HepG2 (cell line): ENCODE measurements around the gene NARS2. TPM values are rescaled to one million over a fixed set of nuclear protein-coding genes. Genes with fewer than 3 reads are reported as not detected.

Source experiments
- ATAC-seq: fragments of 200-7000 bp; cut with Tn5 transposase; 3 replicates; pipeline ENCODE4 v1.9.1; 2020; ENCODE audit warnings: mild to moderate bottlenecking, moderate library complexity
- BruUV-seq: library from RNA; stranded (reverse); fragments of 400-500 nt; replicated peaks from 2 replicates; lab custom pipeline; 2021; lab: Mats Ljungman, UMichigan
- CTCF ChIA-PET: fragments of 300-600 bp; formaldehyde crosslinking; extraction: SDS; loops from one replicate; lab custom pipeline; 2021; ENCODE audit warnings: low total read pairs, inconsistent platforms, low intra/inter-chr PET ratio; lab: Yijun Ruan, JAX
- POLR2A ChIA-PET: fragments of 350-600 bp; sonication (Branson Sonifier 250); formaldehyde crosslinking; loops from one replicate; lab custom pipeline; 2020; ENCODE audit warnings: antibody characterized with exemption, inconsistent platforms; lab: Yijun Ruan, JAX
- DNase-seq: peaks from one replicate; pipeline ENCODE4 v3.0.0-alpha.2; 2015; ENCODE audit warnings: low spot score
- FAIRE-seq: peaks from 3 replicates; lab custom pipeline; 2011; peaks lifted over from hg19 to GRCh38; lab: Jason Lieb, UNC
- H2AFZ ChIP-seq: one replicate; pipeline ENCODE4 v1.6.1; 2011; ENCODE audit warnings: low read length, inconsistent platforms
- H3K27ac ChIP-seq: fragments of 300-600 bp; 3 replicates; pipeline ENCODE4 v1.8.0; 2011; ENCODE audit warnings: mixed run types, mild to moderate bottlenecking, mixed read lengths, low read length, inconsistent platforms; ENCODE audit not compliant: insufficient read depth; ENCODE audit errors: extremely low read length
- H3K27me3 ChIP-seq, 2 experiments: fragments of 200-600 bp in 1 of 2; 2 replicates in 1 of 2; 3 replicates in 1 of 2; pipeline versions ENCODE4 v1.6.0 to v1.8.0; 2011; ENCODE audit warnings: low read length in 2 of 2, mild to moderate bottlenecking in 2 of 2, moderate library complexity in 2 of 2, inconsistent platforms in 1 of 2; ENCODE audit not compliant: insufficient read depth in 2 of 2, control insufficient read depth in 1 of 2
- H3K36me3 ChIP-seq, 2 experiments: fragments of 200-600 bp in 1 of 2; replicated peaks in 1 of 2; 2 replicates in 1 of 2; 3 replicates in 1 of 2; pipeline versions ENCODE4 v1.5.1 to v1.8.0; 2011; ENCODE audit warnings: low read length in 2 of 2, inconsistent platforms in 1 of 2; ENCODE audit not compliant: insufficient read depth in 2 of 2, control insufficient read depth in 1 of 2
- H3K4me1 ChIP-seq: 2 replicates; pipeline ENCODE4 v1.5.1; 2012; ENCODE audit warnings: low read length, inconsistent platforms; ENCODE audit not compliant: insufficient read depth
- H3K4me2 ChIP-seq: 2 replicates; pipeline ENCODE4 v1.6.0; 2011; ENCODE audit warnings: low read depth, low read length, inconsistent platforms
- H3K4me3 ChIP-seq, 3 experiments: fragments of 200-600 bp in 1 of 3; sonication (generic), shearing (Covaris generic) in 1 of 3; replicated peaks in 1 of 3; 2 replicates each; pipeline ENCODE4 v1.5.1; 2011 to 2016; ENCODE audit warnings: low read length in 3 of 3, inconsistent platforms in 2 of 3, low read depth in 2 of 3, mild to moderate bottlenecking in 2 of 3, control low read depth in 1 of 3, mixed read lengths in 1 of 3; ENCODE audit not compliant: insufficient read depth in 1 of 3
- H3K79me2 ChIP-seq: one replicate; pipeline ENCODE4 v1.6.1; 2011; ENCODE audit warnings: low read length, inconsistent platforms; ENCODE audit not compliant: insufficient read depth
- H3K9ac ChIP-seq: 2 replicates; pipeline ENCODE4 v1.6.0; 2011; ENCODE audit warnings: mild to moderate bottlenecking, low read depth, low read length, inconsistent platforms; ENCODE audit not compliant: insufficient read depth
- H3K9me3 ChIP-seq: 2 replicates; pipeline ENCODE4 v1.5.1; 2012; ENCODE audit warnings: mild to moderate bottlenecking, low read length
- H4K20me1 ChIP-seq: 2 replicates; pipeline ENCODE4 v1.6.0; 2011; ENCODE audit warnings: inconsistent platforms, mild to moderate bottlenecking, low read length, moderate library complexity; ENCODE audit not compliant: insufficient read depth
- GATAD1 ChIP-seq: IDR thresholded peaks from 2 replicates; pipeline ENCODE4 v1.6.1; 2016; ENCODE audit warnings: missing genetic modification reagents, missing compliant biosample characterization
- MTA3 ChIP-seq: sonication (generic); formaldehyde crosslinking; IDR thresholded peaks from 2 replicates; pipeline ENCODE4 v1.4.0; 2020; ENCODE audit warnings: missing genetic modification reagents
- MYC ChIP-seq: sonication (generic); formaldehyde crosslinking; IDR thresholded peaks from 2 replicates; pipeline ENCODE4 v1.9.0; 2021; ENCODE audit warnings: missing genetic modification reagents, borderline replicate concordance
- NR2C2 ChIP-seq: sonication (generic); formaldehyde crosslinking; IDR thresholded peaks from 2 replicates; pipeline ENCODE4 v1.4.0; 2020; ENCODE audit warnings: missing genetic modification reagents, mild to moderate bottlenecking, moderate library complexity, borderline replicate concordance
- PRDM10 ChIP-seq: sonication (generic); formaldehyde crosslinking; IDR thresholded peaks from 2 replicates; pipeline ENCODE4 v1.4.0; 2020; ENCODE audit warnings: low read depth, missing genetic modification reagents
- WIZ ChIP-seq: sonication (generic); formaldehyde crosslinking; IDR thresholded peaks from 2 replicates; pipeline ENCODE4 v1.5.1; 2020; ENCODE audit warnings: mild to moderate bottlenecking, missing genetic modification reagents
- ZBTB3 ChIP-seq: sonication (generic); formaldehyde crosslinking; IDR thresholded peaks from 2 replicates; pipeline ENCODE4 v1.4.0; 2020; ENCODE audit warnings: low read depth, mild to moderate bottlenecking, moderate library complexity, missing genetic modification reagents, borderline replicate concordance
- ZBTB33 ChIP-seq: sonication (generic); formaldehyde crosslinking; IDR thresholded peaks from 2 replicates; pipeline ENCODE4 v1.4.0; 2020; ENCODE audit warnings: missing genetic modification reagents
- ZFP37 ChIP-seq: sonication (generic); formaldehyde crosslinking; IDR thresholded peaks from 2 replicates; pipeline ENCODE4 v1.4.0; 2020; ENCODE audit warnings: missing genetic modification reagents, borderline replicate concordance
- ZNF225 ChIP-seq: sonication (generic); formaldehyde crosslinking; IDR thresholded peaks from 2 replicates; pipeline ENCODE4 v1.4.0; 2020; ENCODE audit warnings: mild to moderate bottlenecking, missing genetic modification reagents
- ZNF264 ChIP-seq: sonication (generic); formaldehyde crosslinking; IDR thresholded peaks from 2 replicates; pipeline ENCODE4 v1.4.0; 2020; ENCODE audit warnings: missing genetic modification reagents
- ZNF619 ChIP-seq: sonication (generic); formaldehyde crosslinking; IDR thresholded peaks from 2 replicates; pipeline ENCODE4 v1.4.0; 2020; ENCODE audit warnings: mild to moderate bottlenecking, missing genetic modification reagents
- WGBS: methylation state at CpG from one replicate; pipeline ENCODE4 v1.1.6; 2017; ENCODE audit warnings: low lambda C conversion rate; 5-methylcytosine and 5-hydroxymethylcytosine counted together
- in situ Hi-C: cut with HindIII; loops from 2 replicates; pipeline ENCODE4 v1.10.0; 2017; ENCODE audit warnings: low pct_unique_long_range_greater_than_20kb; ENCODE audit not compliant: extremely low pct_ligation_motif_present
- intact Hi-C: fragments of 100-400 bp; cut with micrococcal nuclease; formaldehyde crosslinking; loops from one replicate; pipeline ENCODE4 v1.10.0; 2022; ENCODE audit not compliant: unreplicated experiment
- polyA plus RNA-seq, 8 experiments: library from polyadenylated mRNA; depleted of rRNA in 3 of 8; stranded (reverse) in 7 of 8; unstranded in 1 of 8; fragments of >200 nt; fragmentation: Illumina TruSeq in 4 of 8; extraction: Trizol in 4 of 8; gene quantifications; 2 replicates each; pipeline versions ENCODE4 v1.2.1 to v1.2.3, GENCODE V29; 2011 to 2016; ENCODE audit warnings: low read depth in 4 of 8, missing spikeins in 1 of 8, mixed read lengths in 1 of 8; ENCODE audit not compliant: insufficient read depth in 1 of 8
- total RNA-seq, 5 experiments: library from RNA; depleted of rRNA; stranded (reverse); fragments of >200 nt; fragmentation: Illumina TruSeq; extraction: Trizol; gene quantifications; 2 replicates each; pipeline ENCODE4 v1.2.3, GENCODE V29; 2016; ENCODE audit warnings: low read depth in 1 of 5

NARS2 gene
- total and polyA plus RNA-seq, 2 of the 13 experiments (the other 11 are each of a cell fraction or from before 2014, with no cell fraction given) = 45.9 to 65.0 TPM

GRCh38 chr11:78620159-78620558 lies 45.5 kb upstream of the NARS2 start:
- no TSS peak for BruUV-seq
- Histone ChIP-seq H3K4me2 (no peak overlapping the region), H3K79me2 (no peaks in the 10 kb centered on the region), H3K27me3 (no peaks in the 10 kb centered on the region; a peak in 1 of 5 replicates), H2AFZ (no peak overlapping the region), H3K4me3 (no peak overlapping the region), H3K9ac (no peak overlapping the region), H4K20me1 (no peaks in the 10 kb centered on the region), H3K4me1 (peaks cover 15% of the 10 kb centered on the region), H3K36me3 (no peaks in the 10 kb centered on the region), H3K27ac (no peak overlapping the region), H3K9me3 (no peaks in the 10 kb centered on the region)
- in situ Hi-C loops = no loop called here
- ChIA-PET CTCF (no interaction called here), POLR2A (no interaction called here)
- FAIRE-seq (no peak), ATAC-seq (no peak), DNase-seq (no peak)
- TF ChIP-seq ZNF619 (CRISPR knock-in tag) (no peak), ZFP37 (CRISPR knock-in tag) (no peak), PRDM10 (CRISPR knock-in tag) (no peak), WIZ (no peak), MTA3 (CRISPR knock-in tag) (no peak), ZNF264 (CRISPR knock-in tag) (no peak), ZBTB33 (CRISPR knock-in tag) (no peak), ZNF225 (CRISPR knock-in tag) (no peak), NR2C2 (CRISPR knock-in tag) (no peak), ZBTB3 (CRISPR knock-in tag) (no peak), GATAD1 (no peak), MYC (CRISPR knock-in tag) (no peak)
- intact Hi-C loops = no loop called here
- WGBS = 53% methylated on average over 2 of the region's 2 CpGs
